Pancreas (tissue), 10 donors: ENCODE measurements around the gene TRIM29. TPM values are rescaled to one million over a fixed set of nuclear protein-coding genes. Genes with fewer than 3 reads are reported as not detected.
"Not testable (repeated sequence)": the region's sequence is repeated elsewhere in the genome, so short reads cannot be mapped to it uniquely, and the experiment has no call there.

ENCODE experiments used
- ATAC-seq, 4 donors: fragments of 200-7000 bp; cut with Tn5 transposase; one replicate each; pipeline versions ENCODE4 v1.8.0 to v1.9.1; 2020; ENCODE audit warnings: mild to moderate bottlenecking in 4 of 4, moderate library complexity in 4 of 4
- DNase-seq, 6 donors: peaks; one replicate each; pipeline ENCODE4 v3.0.0-alpha.2; 2020
- FAIRE-seq: peaks from 2 replicates; lab custom pipeline; 2012; peaks lifted over from hg19 to GRCh38; lab: Jason Lieb, UNC
- H3K27ac ChIP-seq, 4 donors: fragments of 200-600 bp; sonication (generic); 1 replicate in 3 of 4; 2 replicates in 1 of 4; pipeline versions ENCODE4 v1.5.0 to v1.8.0; 2020
- H3K27me3 ChIP-seq, 4 donors: fragments of 200-600 bp; one replicate each; pipeline ENCODE4 v1.8.0; 2021
- H3K36me3 ChIP-seq, 3 donors: fragments of 200-600 bp; sonication (generic) in 1 of 3; one replicate each; pipeline versions ENCODE4 v1.5.0 to v1.8.0; 2020 to 2021
- H3K4me1 ChIP-seq, 3 donors: fragments of 200-600 bp; one replicate each; pipeline ENCODE4 v1.8.0; 2021
- H3K4me3 ChIP-seq, 4 donors: fragments of 200-600 bp; sonication (generic) in 2 of 4; one replicate each; pipeline versions ENCODE4 v1.5.0 to v1.8.0; 2020 to 2021
- H3K9me3 ChIP-seq, 4 donors: fragments of 200-600 bp; one replicate each; pipeline ENCODE4 v1.8.0; 2021
- WGBS, 2 donors: extraction: QIAGEN DNeasy Blood & Tissue Kit; methylation state at CpG; one replicate each; pipeline ENCODE4 v1.1.7; 2013; 5-methylcytosine and 5-hydroxymethylcytosine counted together
- intact Hi-C, 3 donors: fragments of 100-400 bp; cut with DNase I; formaldehyde crosslinking; loops; one replicate each; pipeline versions ENCODE4 v1.11.1 to v1.14.2; 2022
- polyA plus RNA-seq, 2 donors: library from polyadenylated mRNA; stranded (reverse); fragments of 200-250 nt; gene quantifications; one replicate each; pipeline ENCODE4 v1.2.3, GENCODE V29; 2013
- total RNA-seq, 6 donors: library from RNA; stranded (reverse); fragmentation: NEBNext Ultra II Directional in 4 of 6; extraction: Animal tissue kit (Norgen Biotek cat#: 25700) in 4 of 6; gene quantifications; one replicate each; pipeline versions ENCODE4 v1.2.1 to v1.2.4, GENCODE V29; 2021 to 2023
- TF ChIP-seq, protein P1 (sequence below), 4 donors: fragments of 200-600 bp; sonication (generic) in 3 of 4; IDR thresholded peaks; one replicate each; pipeline versions ENCODE4 v1.5.0 to v1.8.0; 2021; ENCODE audit warnings: antibody characterized with exemption in 4 of 4
- donor health status: healthy with polysubstance abuse.
- donor health status: DM: no; HTN: no; CAD: no; lungs with moderate emphysema.
- donor health status: DM: no; HTN: no; CAD: no.
- donor health status: control.
- donor health status: control.
- donor health status: Bipolar disorder and iron deficiency.
- donor health status: DM: yes; HTN: yes; CAD: no.
- donor health status: DM: no; HTN: no; CAD: no.
- donor health status: DM: no; HTN: no; CAD: no.
- donor health status: DM: yes; HTN: yes; CAD: no.

TRIM29 gene
- total and polyA plus RNA-seq, 8 donors: 0.38 to 1.7 (median 0.61) TPM

DNA sequence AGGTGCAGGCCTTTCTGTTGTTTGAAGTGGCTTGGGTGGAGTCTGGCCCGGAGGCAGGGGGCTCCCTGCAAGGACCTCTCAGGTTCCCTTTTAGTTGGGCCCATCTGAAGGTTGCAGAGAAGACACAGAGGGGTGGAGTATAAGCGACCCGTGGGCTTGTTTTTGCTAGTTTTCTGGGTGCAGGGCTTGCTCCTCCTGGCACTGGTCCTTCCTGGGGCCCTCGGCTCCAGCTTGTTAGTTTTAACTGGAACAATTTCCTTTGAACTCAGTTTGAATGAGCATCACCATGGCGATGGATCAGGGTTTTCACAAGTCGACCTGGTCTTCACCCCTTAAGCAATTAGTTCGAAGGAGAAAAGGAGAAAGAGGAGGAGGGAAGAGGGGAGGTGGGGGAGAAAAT lies 44.5 kb upstream of the TRIM29 start:
- ATAC-seq: no peak
- no peak overlapping the region for H3K27ac ChIP-seq
- no peaks in the 10 kb centered on the region for H3K9me3 ChIP-seq
- intact Hi-C loops: no loop called here
- TF ChIP-seq, protein P1, sequence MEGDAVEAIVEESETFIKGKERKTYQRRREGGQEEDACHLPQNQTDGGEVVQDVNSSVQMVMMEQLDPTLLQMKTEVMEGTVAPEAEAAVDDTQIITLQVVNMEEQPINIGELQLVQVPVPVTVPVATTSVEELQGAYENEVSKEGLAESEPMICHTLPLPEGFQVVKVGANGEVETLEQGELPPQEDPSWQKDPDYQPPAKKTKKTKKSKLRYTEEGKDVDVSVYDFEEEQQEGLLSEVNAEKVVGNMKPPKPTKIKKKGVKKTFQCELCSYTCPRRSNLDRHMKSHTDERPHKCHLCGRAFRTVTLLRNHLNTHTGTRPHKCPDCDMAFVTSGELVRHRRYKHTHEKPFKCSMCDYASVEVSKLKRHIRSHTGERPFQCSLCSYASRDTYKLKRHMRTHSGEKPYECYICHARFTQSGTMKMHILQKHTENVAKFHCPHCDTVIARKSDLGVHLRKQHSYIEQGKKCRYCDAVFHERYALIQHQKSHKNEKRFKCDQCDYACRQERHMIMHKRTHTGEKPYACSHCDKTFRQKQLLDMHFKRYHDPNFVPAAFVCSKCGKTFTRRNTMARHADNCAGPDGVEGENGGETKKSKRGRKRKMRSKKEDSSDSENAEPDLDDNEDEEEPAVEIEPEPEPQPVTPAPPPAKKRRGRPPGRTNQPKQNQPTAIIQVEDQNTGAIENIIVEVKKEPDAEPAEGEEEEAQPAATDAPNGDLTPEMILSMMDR (IDR thresholded peaks at IDR 0.05): no peak
- peak in 2 of 6 donors; percentile 11 to 18 for DNase-seq
- WGBS, 2 donors: 54 to 55% methylated on average over 7 of the region's 7 CpGs
- no peak for FAIRE-seq
- H3K36me3 ChIP-seq: no peaks in the 10 kb centered on the region
- H3K4me1 ChIP-seq: peaks cover 32 to 43% (median 40%) of the 10 kb centered on the region in 3 donors
- no peaks in the 10 kb centered on the region for H3K27me3 ChIP-seq
- H3K4me3 ChIP-seq: no peak overlapping the region

DNA sequence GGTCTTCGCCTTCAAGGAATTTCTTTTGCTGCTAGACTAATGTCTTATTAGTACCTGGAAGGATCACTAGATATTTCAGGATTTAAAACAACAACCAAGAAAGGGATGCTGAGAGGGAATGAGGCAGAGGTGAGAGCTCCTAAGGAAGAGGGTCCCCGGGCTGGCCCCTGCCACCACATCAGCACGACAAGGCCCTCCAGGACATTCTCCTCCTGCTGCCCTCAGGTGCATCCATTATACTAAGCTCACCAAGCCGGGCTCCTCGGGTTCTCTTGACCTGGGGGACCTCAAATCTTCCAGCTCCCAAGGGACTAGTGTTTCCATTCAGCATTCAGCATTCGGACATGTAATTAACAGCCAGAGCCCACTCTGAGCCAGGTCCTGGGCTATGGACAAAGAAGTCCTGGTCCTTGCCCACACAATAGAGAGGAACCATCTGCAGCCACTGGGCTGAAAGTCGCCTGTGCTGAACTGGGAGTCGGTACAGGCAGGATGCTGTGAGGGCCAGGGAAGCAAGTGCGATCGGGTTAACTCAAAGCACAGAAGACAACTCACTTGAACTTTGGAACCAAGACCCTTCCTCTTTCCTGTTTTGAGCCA lies 43.6 kb upstream of the TRIM29 start:
- DNase-seq (peak in 1 of 6 donors; percentile 4), ATAC-seq (no peak), FAIRE-seq (no peak)
- TF ChIP-seq, protein P1 (IDR thresholded peaks at IDR 0.05): no peak
- intact Hi-C loops: no loop called here
- Histone ChIP-seq H3K27ac (no peak overlapping the region), H3K27me3 (no peaks in the 10 kb centered on the region), H3K36me3 (no peaks in the 10 kb centered on the region), H3K4me1 (peaks cover 23 to 34% (median 31%) of the 10 kb centered on the region in 3 donors), H3K9me3 (no peaks in the 10 kb centered on the region), H3K4me3 (no peak overlapping the region)
- WGBS, 2 donors: 88 to 94% methylated on average over 10 of the region's 10 CpGs

DNA sequence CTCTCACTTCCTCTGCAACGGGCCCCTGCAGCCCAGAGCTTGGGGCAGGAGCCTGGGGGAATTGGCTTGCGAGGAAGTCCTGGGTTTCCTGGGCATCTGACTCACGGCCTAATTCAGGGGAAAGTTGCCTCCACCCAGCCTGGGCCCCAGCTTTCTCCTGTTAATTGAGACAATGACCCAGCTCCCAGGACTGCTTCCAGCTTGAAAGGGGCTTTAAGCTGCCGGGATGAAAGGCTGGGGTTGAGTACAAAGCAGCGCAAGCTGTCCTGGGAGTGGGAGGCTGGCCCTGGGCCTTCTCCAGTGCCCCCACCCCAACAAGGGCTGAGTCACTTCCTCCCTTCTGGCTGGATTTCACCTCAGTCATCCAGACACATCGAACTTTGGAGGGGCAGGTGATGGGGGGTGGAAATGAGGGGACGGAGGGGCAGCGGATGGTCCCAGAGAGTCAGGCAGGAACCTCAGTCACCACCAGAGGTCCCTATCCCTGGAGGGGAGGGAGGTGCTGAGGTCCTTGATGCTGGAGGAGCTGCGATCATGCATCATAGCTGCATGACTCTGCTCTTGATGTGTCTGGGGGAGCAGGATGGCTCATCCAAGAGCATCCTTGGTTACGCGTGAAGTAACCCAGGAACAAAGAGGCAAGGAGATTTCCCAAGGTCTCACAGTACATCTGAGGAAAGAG lies 42.8 kb upstream of the TRIM29 start:
- H3K27ac ChIP-seq: no peak overlapping the region
- H3K4me1 ChIP-seq: peaks cover 15 to 26% (median 23%) of the 10 kb centered on the region in 3 donors
- FAIRE-seq: no peak
- no peaks in the 10 kb centered on the region for H3K9me3 ChIP-seq
- TF ChIP-seq, protein P1 (IDR thresholded peaks at IDR 0.05): no peak
- 77 to 81% methylated on average over 11 of the region's 11 CpGs for WGBS, 2 donors
- H3K36me3 ChIP-seq: no peaks in the 10 kb centered on the region
- DNase-seq: peak in 1 of 6 donors; percentile 9
- no peaks in the 10 kb centered on the region for H3K27me3 ChIP-seq
- intact Hi-C loops: no loop called here
- H3K4me3 ChIP-seq: no peak overlapping the region
- ATAC-seq: no peak

DNA sequence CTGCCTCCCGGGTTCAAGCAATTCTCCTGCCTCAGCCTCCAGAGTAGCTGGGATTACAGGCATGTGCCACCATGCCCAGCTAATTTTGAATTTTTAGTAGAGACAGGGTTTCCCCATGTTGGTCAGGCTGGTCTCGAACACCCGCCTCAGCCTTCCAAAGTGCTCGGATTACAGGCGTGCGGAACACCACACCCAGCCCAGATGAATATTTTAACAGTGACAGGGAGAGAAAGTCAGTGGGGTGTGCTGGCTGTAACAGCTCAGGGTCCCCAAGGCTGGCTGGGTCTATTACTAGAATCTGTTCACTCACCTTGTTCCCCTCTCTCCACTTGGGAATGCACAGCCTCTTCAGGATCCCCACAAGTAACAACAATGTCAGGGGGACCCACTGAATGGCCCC lies 42.1 kb upstream of the TRIM29 start:
- 93 to 95% methylated on average over 6 of the region's 6 CpGs for WGBS, 2 donors
- H3K27ac ChIP-seq, H3K36me3 ChIP-seq, H3K27me3 ChIP-seq, H3K9me3 ChIP-seq, FAIRE-seq, ATAC-seq, H3K4me3 ChIP-seq, intact Hi-C loops: not testable (repeated sequence)
- DNase-seq: peak in 1 of 6 donors; percentile 5
- H3K4me1 ChIP-seq: peaks cover 14 to 25% (median 22%) of the 10 kb centered on the region in 3 donors

DNA sequence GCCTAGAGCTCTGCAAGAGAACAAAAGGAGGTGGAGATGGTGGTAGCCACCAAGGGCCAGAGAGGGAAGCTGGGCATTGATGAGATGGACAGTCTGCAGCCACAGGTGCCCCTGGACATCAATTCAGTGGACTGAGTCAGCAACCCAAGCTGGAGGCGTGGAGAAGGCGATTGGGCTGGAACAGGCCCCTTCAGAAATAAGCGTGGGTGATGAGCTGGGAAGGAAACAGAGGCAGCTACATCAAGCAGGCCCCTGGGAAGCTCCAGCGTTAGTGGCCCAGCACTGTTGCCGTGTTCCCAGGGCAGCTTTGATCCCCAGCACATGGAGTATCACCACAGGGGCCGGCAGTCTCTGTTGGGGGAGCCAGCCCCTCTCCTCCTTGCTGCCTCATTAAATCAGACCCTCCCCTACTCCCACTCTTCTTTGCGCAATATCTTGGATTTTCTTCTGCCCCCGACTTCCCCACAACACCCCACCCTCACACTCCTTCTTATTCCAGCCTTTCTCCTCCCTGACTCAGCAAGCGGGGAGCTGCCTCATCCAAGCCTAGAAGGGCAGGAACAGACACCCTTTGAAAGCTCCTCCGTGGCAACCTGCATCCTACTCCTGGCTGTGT lies 41.3 kb upstream of the TRIM29 start:
- no peaks in the 10 kb centered on the region for H3K27me3 ChIP-seq
- H3K4me1 ChIP-seq: peaks cover 11 to 17% (median 13%) of the 10 kb centered on the region in 3 donors
- intact Hi-C loops: loop anchor here in 2 of 3 donors (5.0 to 10.0 kb wide), 2 partner anchors 46 to 48 kb away; no protein-coding TSS in a partner anchor
- no peak for FAIRE-seq
- H3K36me3 ChIP-seq: no peaks in the 10 kb centered on the region
- TF ChIP-seq, protein P1 (IDR thresholded peaks at IDR 0.05): no peak
- no peaks in the 10 kb centered on the region for H3K9me3 ChIP-seq
- no peak overlapping the region for H3K27ac ChIP-seq
- no peak overlapping the region for H3K4me3 ChIP-seq
- WGBS, 2 donors: 86 to 90% methylated on average over 10 of the region's 10 CpGs
- peak in 2 of 4 donors; percentile 4 to 5 for ATAC-seq
- peak in 1 of 6 donors; percentile 7 for DNase-seq
